GM18502 (cell line): ENCODE results near the gene SLC43A3.
"Not testable (repeated sequence)": the region's sequence is repeated elsewhere in the genome, so short reads cannot be mapped to it uniquely, and the experiment has no call there.

Experiments
- ATAC-seq: cut with Tn5 transposase; IDR thresholded peaks from one replicate; pipeline ENCODE4 v1.9.1; 2021; ENCODE audit warnings: mild to moderate bottlenecking; ENCODE audit not compliant: unreplicated experiment, poor library complexity

Gene SLC43A3

GRCh38 chr11:57460022-57460757 is 33.3 kb upstream of the SLC43A3 start, which contains the start of gene RTN4RL2:
TSS of gene RTN4RL2 (plus strand) at chr11:57460528. CDS start at chr11:57460866, 338 bp downstream.
- ATAC-seq, result peak; percentile 41

- ATAC-seq, result no peak
Measured at GRCh38 chr11:57459164-57460021, 32.5 kb upstream of the SLC43A3 start.

- ATAC-seq, result no peak
Measured at GRCh38 chr11:57458410-57459163, 31.7 kb upstream of the SLC43A3 start.

- no peak for ATAC-seq
Measured at GRCh38 chr11:57458060-57458409, 31.1 kb upstream of the SLC43A3 start.

- ATAC-seq, result peak; percentile 17
Measured at GRCh38 chr11:57457643-57458023, 30.7 kb upstream of the SLC43A3 start.

GRCh38 chr11:57456960-57457642 is 30.2 kb upstream of the SLC43A3 start:
- ATAC-seq, result peak; percentile 61

GRCh38 chr11:57453543-57454177 is 26.7 kb upstream of the SLC43A3 start:
- ATAC-seq, result no peak

- ATAC-seq, result no peak
Measured at GRCh38 chr11:57446055-57446454, 19.1 kb upstream of the SLC43A3 start.

GRCh38 chr11:57445122-57445394 is 18.1 kb upstream of the SLC43A3 start:
- ATAC-seq, result not testable (repeated sequence)

GRCh38 chr11:57444362-57445121 is 17.6 kb upstream of the SLC43A3 start:
- ATAC-seq, result no peak

- no peak for ATAC-seq
Measured at GRCh38 chr11:57440744-57441414, 14.0 kb upstream of the SLC43A3 start.

- ATAC-seq, result no peak
Measured at GRCh38 chr11:57439786-57440185, 12.9 kb upstream of the SLC43A3 start.

GRCh38 chr11:57438345-57439285 is 11.7 kb upstream of the SLC43A3 start:
- ATAC-seq, result no peak

GRCh38 chr11:57436031-57436430 is 9.1 kb upstream of the SLC43A3 start:
- ATAC-seq, result no peak

GRCh38 chr11:57434640-57435546 is 8.0 kb upstream of the SLC43A3 start:
- ATAC-seq, result no peak

- no peak for ATAC-seq
Measured at GRCh38 chr11:57432714-57433163, 5.8 kb upstream of the SLC43A3 start.

GRCh38 chr11:57432149-57432561 is 5.2 kb upstream of the SLC43A3 start:
- no peak for ATAC-seq
